ENCODE data around the gene ANGPTL3.

DNA sequence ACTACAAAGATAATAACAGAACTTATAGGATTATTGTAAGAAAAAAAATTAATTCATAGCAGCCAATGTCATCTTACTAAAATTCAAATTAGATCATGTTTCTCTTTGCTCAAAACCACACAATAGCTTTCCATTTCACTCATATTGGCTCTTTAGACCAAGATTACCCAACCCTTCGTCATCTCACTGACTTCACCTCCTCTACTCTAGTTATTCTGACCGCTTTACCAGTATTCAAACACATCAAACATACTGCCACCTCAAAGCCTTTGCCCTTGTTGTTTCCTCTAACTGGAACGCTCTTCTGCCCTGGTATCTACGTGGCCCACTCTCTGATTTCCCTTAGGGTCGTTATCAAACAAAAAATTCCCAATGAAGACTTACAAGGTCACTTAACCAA, 1.7 kb downstream of the ANGPTL3 start:
- TF ChIP-seq POLR2A (IDR thresholded peaks at IDR 0.05) (no peak), CTCF (IDR thresholded peaks at IDR 0.05) (no peak)

All from body of pancreas (tissue), 4 donors.